NCI-H146 treated with DMSO at 0.1 percent for 48 hours (cell line): ENCODE results near the gene OBSCN.

ENCODE experiments used
- DNase-seq: peaks from one replicate; lab custom pipeline; 2025; ENCODE audit not compliant: unreplicated experiment; lab: John Stamatoyannopoulos, UW

OBSCN gene

GRCh38 chr1:228394571-228395394 lies 186.9 kb downstream of the OBSCN start:
- DNase-seq, result no peak

DNA sequence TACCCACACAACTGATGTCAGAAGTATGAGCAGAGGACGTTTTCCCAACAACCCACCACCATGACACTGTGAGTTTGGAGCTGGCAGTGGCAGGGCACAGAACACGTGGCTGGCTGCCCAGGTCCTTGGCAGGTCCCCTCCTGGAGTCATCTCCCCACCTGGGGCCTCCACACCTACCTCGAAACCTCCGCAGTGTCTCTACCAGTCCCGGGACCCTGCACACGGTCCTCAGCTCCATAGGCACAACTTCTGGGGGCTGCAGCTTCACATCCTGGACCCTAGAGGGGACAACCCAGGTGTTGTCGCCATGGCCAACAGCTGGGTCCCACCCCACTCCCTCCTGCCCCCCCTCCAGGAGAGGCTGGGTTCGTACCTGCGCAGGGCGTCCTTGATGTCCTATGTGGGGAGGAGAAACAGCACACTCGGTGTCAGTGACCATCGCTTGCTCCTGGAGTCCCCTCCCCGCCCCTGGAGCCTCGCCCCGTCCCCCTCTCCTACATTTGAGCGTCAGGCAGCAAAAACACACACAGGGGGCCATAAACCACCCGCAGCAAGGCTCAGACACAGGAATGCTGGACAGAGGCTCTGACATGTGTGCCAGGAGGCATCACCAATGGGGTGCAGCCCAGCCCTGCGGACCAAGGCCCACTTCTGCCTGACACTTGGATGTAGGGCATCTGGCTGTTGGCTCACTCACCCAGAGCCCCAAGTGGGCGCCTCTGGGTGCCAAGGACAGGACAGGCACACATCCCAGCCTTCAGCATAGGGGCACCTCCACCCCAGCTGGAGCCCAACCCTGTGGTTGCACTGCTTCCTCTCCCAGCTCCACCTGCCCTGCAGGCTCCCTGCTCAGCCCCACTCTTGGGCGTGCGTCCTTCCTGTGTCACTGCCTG lies 189.2 kb downstream of the OBSCN start:
- DNase-seq, result no peak

- DNase-seq, result no peak
These were observed 190.1 kb downstream of the OBSCN start for GRCh38 chr1:228397966-228398365.

DNA sequence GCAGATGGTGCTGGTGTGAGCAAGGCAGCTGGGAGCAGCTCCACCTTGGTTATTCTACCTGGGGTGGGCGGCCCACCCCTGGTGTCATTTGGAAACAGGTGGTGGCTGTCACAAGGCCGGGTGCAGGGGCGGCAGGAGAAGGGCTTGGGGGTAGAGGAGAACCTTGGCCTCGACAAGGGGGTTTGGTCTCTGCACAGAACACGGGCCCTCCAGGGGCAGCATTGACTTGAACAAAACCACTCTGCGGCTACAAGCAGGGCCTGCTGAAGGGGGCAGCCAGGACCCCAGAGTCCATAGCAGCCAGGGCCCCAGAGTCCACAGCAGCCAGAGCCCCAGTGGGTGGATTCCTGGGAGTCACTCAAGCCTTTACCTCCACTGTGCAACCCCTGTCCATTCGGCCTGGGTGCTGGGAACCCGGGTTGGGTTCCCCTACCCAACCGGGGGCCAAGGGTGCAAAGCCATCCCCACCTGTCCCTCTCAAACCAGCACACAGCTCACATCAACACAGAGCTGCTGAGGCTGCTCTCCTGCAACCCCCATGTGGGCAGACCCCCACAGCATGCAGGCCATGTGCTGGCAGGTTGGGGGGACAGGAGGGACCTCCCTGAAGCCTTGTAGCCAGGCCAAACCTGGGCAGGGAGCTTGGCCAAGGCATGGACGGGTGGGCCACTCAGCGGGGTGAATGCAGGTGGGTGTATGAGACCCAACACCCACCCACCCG lies 191.1 kb downstream of the OBSCN start:
- no peak for DNase-seq

GRCh38 chr1:228399531-228400236 lies 191.8 kb downstream of the OBSCN start:
- no peak for DNase-seq

DNA sequence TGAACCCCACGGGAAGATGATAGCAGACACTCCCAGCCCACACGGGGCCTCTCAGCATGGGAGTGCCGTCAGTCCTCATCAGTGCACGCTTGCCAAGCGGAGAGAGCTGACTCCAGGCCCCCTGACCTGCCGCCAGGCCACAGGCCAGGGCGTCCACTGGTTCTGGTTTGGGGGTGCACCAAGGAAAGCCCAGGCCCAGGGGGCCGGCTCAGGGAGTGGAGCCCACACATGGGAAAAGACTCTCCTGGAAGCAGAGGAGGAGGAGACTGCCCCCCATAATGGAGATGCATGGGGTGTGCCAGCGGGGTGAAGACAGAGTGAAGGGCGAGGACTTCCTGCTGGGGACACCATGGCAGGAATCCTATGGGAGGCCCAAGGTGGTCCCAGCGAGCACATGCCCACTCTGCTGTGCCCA lies 192.4 kb downstream of the OBSCN start:
- DNase-seq, result no peak

GRCh38 chr1:228400692-228401454 lies 193.0 kb downstream of the OBSCN start:
- DNase-seq, result no peak

GRCh38 chr1:228401782-228402640 lies 194.2 kb downstream of the OBSCN start:
- DNase-seq, result no peak

DNA sequence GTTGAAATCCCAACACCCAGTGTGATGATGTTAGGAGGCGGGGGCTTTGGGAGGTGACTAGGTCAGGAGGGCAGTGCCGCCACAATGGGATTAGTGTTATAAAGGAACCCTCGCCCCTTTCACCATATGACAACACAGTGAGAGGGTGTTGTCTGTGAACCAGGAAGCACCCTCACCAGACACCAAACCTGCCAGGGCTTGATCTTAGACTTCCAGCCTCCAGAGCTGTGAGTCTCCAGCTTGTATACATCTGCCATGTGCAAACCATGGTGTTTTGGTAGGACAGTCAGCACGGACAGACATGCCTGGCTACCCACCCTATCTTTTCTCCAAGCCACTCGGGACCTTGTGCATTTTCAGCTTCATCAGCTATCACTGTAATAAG lies 194.8 kb downstream of the OBSCN start:
- no peak for DNase-seq

DNA sequence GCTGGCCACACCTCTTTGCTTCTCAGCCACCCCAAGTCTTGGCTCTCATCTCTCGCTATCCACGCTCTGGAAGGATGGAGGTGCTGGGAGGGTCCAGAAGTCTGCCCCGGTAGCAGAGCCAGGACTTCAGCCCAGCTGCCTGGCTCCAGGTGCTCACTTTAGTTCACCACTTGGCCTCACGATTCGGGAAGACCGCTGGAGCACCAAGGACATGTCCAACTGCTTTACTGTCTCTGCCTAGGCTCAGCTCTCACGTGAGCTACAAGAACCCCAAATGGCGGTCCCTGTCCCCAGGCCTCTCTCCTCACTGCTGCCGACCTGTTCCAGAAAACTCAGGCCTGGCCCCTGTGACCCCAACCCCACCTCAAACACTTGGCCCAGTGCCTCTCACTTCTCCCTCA lies 195.4 kb downstream of the OBSCN start:
- DNase-seq, result no peak

DNA sequence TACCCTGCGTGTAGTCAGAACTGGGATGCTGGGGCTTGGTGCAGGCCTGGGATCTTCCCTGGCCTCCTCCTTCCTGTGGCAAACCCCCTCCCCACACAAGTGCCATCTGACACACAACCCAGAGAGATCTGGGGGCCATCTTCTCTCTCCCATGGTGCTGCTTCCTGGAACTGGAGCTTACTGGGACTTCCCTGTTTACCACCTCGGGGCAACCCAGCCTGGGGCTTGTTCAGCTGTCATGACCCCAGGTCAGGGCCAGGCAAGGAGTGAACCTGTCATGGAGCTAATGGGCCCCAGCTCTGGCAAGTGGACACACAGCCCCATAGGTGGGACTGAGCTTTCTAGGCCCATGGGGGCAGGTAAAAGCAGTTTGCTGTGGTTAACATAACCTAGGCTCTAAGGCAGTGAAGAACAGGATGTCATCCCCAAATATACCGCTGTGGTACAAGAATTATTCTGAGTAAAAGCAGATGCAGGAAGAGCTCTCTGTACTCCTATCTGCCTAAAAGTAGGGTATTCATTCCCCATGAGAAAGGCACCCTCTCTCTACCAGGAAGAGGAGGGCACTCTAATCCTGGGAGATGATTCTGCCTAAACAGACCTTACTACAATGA lies 196.4 kb downstream of the OBSCN start:
- no peak for DNase-seq

DNA sequence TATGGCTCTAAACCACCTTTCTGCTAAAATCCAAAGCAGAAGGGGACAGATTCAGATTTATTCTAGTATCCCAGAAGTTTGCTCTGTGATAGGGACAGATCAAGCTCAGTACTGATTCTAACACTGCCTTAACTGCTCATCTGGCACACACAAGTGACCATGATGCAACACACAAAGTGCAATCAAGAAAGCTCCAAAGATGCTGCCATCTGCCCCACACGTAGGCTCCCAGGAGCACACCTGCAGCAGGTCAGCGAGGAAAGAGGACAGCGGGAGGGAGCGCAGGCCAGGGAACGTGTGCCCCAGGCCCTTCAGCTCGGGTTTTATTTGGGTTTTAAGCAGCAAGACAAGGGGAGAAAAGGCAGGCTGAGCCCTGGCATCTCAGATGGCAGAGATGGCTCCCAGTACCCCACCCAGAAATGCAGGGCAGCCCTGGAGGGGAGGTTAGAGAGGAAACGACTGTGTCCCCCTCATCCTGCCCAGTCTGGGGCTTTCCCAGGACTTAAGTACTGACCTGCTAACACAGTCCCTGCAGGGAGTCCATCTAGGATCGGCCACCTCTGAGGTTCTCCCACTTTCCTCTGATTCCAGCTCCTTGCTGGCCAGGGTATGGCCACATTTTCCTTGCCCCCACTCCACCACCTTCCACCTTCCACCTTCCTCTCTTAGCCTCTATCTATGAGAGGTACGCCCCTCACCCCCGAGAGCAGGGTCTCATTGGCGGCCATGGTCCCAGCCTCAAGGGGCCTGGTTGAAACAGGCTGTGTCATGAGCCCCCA lies 197.5 kb downstream of the OBSCN start:
- DNase-seq, result no peak

DNA sequence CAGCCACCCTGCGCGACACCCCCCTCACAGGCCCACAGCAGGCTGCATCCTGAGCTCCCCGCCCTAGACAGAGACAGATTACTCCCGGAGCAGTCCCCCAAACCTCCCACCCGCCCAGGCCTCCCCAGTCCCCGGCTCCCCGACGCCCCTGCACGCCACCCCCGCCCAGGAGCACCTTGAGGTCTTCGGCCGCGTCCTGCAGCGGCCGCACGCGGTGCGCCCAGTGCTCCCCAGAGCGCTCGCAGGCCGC lies 198.1 kb downstream of the OBSCN start:
- no peak for DNase-seq

DNA sequence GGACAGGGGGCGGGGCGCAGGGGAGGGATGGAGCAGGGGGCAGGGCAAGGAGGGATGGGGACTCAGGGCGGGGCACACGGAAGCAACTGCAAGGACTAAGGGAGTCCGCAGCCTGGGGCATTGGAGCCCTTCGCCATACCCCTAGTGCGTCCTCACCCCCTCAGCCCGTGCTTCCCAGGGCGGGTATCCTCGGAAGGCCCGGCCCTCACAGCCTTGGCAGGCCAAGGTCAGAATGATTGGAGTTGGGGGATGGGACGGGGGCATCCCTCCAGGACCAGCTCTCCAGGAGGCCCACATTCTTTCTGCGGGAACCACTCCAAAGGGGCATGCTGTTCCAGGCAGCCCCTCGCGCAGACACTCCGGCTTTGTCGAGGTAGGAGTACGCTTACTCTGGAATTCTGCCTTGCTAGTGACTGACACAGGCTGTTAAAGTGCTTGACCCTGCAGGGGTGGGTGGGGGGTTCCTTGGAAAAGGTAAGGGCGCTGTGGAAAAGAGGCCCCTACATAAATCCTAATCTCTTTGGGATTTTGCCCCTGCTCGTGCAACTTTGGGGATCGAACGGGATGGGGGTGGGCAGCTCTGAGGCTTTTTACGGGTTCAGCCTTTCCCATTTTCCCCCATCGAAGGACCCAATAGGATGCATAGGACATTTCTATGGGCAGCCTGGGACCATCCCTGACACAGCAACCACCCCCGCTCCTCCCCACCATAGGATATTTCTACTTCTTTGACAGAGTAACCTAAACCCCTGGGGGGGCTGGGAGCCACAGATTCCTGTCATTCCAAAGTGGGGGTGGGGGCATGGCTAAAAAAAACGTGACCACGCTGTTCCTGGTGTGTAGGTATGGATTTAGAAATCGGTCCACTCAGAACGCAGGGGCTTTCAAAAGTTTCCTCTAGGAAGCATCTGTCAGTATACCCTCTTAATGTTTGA lies 199.5 kb downstream of the OBSCN start:
- no peak for DNase-seq

DNA sequence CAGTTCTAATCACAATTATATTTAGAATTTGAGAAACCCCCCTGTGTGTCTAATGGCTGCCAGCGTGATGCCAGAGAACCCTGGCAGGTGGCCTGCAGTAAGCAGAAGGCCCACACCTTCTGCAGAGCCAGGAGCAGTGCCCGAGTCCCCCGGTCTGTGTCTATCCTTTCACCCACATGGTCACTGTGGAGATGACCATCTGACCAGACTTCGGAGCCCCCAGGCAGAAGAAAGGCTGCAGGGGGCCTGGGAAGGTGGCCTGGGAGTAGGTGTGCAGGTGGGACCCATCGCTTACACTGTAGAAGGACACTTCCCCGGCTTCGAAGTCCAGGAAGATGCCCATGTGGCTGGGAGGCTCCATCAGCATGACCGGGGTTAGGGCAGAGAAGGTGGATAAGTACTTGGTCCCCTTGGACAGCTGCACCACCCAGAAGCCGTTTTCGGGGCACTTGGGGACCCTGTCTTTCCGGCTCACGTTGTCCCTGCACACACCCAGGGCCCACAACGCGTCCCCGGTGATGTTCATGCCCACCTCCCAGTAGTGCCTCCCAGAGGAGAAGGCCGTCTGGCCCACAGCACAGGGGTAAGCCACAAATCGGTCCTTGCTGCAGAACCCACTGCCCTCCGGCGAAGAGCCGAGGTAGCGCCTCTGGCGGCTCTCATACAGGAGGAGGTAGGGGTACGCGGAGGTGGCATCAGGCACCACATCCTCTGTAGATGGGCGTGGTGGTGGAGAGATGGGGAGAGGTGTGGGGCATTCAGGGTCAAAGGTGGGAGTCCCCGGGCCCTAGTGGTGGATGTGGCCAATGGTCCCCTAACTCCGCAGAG lies 200.4 kb downstream of the OBSCN start:
- no peak for DNase-seq
